Endodermal cell (in vitro differentiated cells): ENCODE measurements around the gene EFNA5. TPM values are rescaled to one million over a fixed set of nuclear protein-coding genes. Genes with fewer than 3 reads are reported as not detected.

ENCODE experiments used
- DNase-seq: peaks from one replicate; pipeline ENCODE4 v3.0.0-alpha.2; 2017
- H3K27ac ChIP-seq: 2 replicates; pipeline ENCODE4 v1.5.1; 2013; ENCODE audit warnings: mild to moderate bottlenecking, low read depth, low read length, moderate library complexity
- H3K27me3 ChIP-seq: 2 replicates; pipeline ENCODE4 v1.6.1; 2013; ENCODE audit warnings: mild to moderate bottlenecking, low read length, moderate library complexity; ENCODE audit not compliant: insufficient read depth, control insufficient read depth, poor library complexity, severe bottlenecking
- H3K36me3 ChIP-seq: 2 replicates; pipeline ENCODE4 v1.7.0; 2013; ENCODE audit warnings: mild to moderate bottlenecking, low read length, moderate library complexity; ENCODE audit not compliant: control insufficient read depth, insufficient read depth
- H3K4me1 ChIP-seq: one replicate; pipeline ENCODE4 v1.7.0; 2013; ENCODE audit warnings: low read length; ENCODE audit not compliant: control insufficient read depth, insufficient read depth
- H3K4me3 ChIP-seq: 2 replicates; pipeline ENCODE4 v1.5.1; 2013; ENCODE audit warnings: mild to moderate bottlenecking, low read length, moderate library complexity
- H3K9ac ChIP-seq: 2 replicates; pipeline ENCODE4 v1.6.1; 2013; ENCODE audit warnings: mild to moderate bottlenecking, low read length, moderate library complexity; ENCODE audit not compliant: poor library complexity, severe bottlenecking; ENCODE audit errors: extremely low read depth
- H3K9me3 ChIP-seq: 2 replicates; pipeline ENCODE4 v1.6.1; 2013; ENCODE audit warnings: mild to moderate bottlenecking, low read length, moderate library complexity; ENCODE audit not compliant: control insufficient read depth
- H3K27ac Mint-ChIP-seq: 2 replicates; pipeline ENCODE4 v1.8.0; 2020; ENCODE audit warnings: mixed read lengths
- H3K27me3 Mint-ChIP-seq: 2 replicates; pipeline ENCODE4 v1.8.0; 2021; ENCODE audit warnings: mild to moderate bottlenecking, mixed read lengths; ENCODE audit not compliant: insufficient read depth
- H3K36me3 Mint-ChIP-seq: 2 replicates; pipeline ENCODE4 v1.8.0; 2020; ENCODE audit warnings: low read depth, mixed read lengths
- H3K4me1 Mint-ChIP-seq: 2 replicates; pipeline ENCODE4 v1.8.0; 2020; ENCODE audit warnings: mixed read lengths
- H3K4me3 Mint-ChIP-seq: 2 replicates; pipeline ENCODE4 v1.8.0; 2020; ENCODE audit warnings: mild to moderate bottlenecking, moderate library complexity, mixed read lengths
- H3K9me3 Mint-ChIP-seq: 2 replicates; pipeline ENCODE4 v1.8.0; 2020; ENCODE audit warnings: mild to moderate bottlenecking, mixed read lengths
- WGBS, 2 experiments: methylation state at CpG; one replicate each; pipeline versions ENCODE4 v1.1.5 to v1.1.7; 2013; ENCODE audit warnings: missing lambda C conversion rate in 2 of 2, mixed read lengths in 1 of 2; ENCODE audit not compliant: insufficient coverage in 1 of 2, insufficient read length in 1 of 2; 5-methylcytosine and 5-hydroxymethylcytosine counted together
- total RNA-seq, 2 donors: library from RNA; stranded (reverse); fragmentation: NEBNext Ultra II Directional in 1 of 2; extraction: Animal tissue kit (Norgen Biotek cat#: 25700) in 1 of 2; gene quantifications; 2 replicates in 1 of 2; 3 replicates in 1 of 2; pipeline ENCODE4 v1.2.1, GENCODE V29; 2021
- TF ChIP-seq, protein P1 (sequence below): fragments of 200-600 bp; sonication (generic); conservative IDR thresholded peaks from 2 replicates; pipeline ENCODE4 v1.5.0; 2021; ENCODE audit warnings: antibody characterized with exemption, mild to moderate bottlenecking

EFNA5 gene
- total RNA-seq, 2 donors from 2014 or later, result 53.3 to 63.1 TPM

DNA sequence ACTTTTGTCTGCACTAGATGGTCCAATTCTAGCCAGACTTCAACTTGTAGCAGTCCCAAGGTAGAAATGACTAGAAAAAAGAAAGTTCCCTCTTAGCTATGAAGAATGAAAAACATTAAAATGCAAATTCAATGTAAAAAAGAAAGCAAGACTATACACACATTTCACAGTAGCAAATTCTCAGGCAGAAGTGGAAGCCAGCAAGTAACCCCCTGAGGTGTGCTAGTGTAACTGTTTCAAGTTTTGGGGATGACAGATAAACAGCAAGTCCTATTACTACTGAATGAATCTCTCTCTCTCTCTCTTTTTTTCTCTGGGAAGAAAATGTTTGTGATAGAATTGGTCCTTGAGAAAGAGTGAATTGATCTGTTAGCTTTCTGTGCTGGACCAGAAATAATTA is 185.6 kb downstream of the EFNA5 start:
- Histone ChIP-seq H3K4me1 (peaks cover 3% of the 10 kb centered on the region), H3K9ac (no peak overlapping the region), H3K9me3 (no peaks in the 10 kb centered on the region), H3K36me3 (no peaks in the 10 kb centered on the region), H3K27me3 (no peaks in the 10 kb centered on the region), H3K27ac (no peak overlapping the region), H3K4me3 (no peak overlapping the region)
- Mint-ChIP-seq H3K9me3 (no peaks in the 10 kb centered on the region), H3K4me3 (no peak overlapping the region), H3K36me3 (peaks cover 8% of the 10 kb centered on the region), H3K27me3 (no peaks in the 10 kb centered on the region), H3K27ac (no peak overlapping the region), H3K4me1 (peaks cover 35% of the 10 kb centered on the region)
- TF ChIP-seq, protein P1, sequence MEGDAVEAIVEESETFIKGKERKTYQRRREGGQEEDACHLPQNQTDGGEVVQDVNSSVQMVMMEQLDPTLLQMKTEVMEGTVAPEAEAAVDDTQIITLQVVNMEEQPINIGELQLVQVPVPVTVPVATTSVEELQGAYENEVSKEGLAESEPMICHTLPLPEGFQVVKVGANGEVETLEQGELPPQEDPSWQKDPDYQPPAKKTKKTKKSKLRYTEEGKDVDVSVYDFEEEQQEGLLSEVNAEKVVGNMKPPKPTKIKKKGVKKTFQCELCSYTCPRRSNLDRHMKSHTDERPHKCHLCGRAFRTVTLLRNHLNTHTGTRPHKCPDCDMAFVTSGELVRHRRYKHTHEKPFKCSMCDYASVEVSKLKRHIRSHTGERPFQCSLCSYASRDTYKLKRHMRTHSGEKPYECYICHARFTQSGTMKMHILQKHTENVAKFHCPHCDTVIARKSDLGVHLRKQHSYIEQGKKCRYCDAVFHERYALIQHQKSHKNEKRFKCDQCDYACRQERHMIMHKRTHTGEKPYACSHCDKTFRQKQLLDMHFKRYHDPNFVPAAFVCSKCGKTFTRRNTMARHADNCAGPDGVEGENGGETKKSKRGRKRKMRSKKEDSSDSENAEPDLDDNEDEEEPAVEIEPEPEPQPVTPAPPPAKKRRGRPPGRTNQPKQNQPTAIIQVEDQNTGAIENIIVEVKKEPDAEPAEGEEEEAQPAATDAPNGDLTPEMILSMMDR, result no peak
- DNase-seq, result no peak

DNA sequence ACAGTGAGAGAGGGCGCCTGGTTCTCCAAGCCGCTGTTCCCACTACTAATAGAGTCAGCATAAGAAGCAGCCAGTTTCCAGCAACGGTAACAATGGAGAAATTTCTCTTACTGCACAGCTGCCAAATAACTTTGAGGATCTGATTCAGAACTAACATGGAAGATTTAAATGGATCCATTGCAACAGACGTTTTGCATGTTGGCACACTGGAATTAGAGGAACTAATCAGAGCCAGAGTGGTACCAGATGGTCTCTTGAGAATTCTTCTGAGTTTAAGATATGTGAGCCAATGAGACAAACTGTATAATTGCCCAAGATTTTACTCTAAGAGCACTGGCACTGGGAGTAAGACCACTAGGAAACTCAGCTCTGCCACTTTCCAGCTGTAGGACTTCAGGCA is 186.5 kb downstream of the EFNA5 start:
- peaks cover 8% of the 10 kb centered on the region for H3K36me3 Mint-ChIP-seq
- H3K27ac Mint-ChIP-seq, result no peak overlapping the region
- peaks cover 42% of the 10 kb centered on the region for H3K4me1 Mint-ChIP-seq
- Histone ChIP-seq H3K4me1 (peaks cover 3% of the 10 kb centered on the region), H3K4me3 (no peak overlapping the region), H3K36me3 (no peaks in the 10 kb centered on the region), H3K9me3 (no peaks in the 10 kb centered on the region), H3K27ac (no peak overlapping the region), H3K9ac (no peak overlapping the region), H3K27me3 (no peaks in the 10 kb centered on the region)
- H3K4me3 Mint-ChIP-seq, result no peak overlapping the region
- no peaks in the 10 kb centered on the region for H3K27me3 Mint-ChIP-seq
- TF ChIP-seq, protein P1, result no peak
- no peak for DNase-seq
- 93 to 100% methylated on average over 4 of the region's 4 CpGs for WGBS, 2 experiments
- H3K9me3 Mint-ChIP-seq, result no peaks in the 10 kb centered on the region

DNA sequence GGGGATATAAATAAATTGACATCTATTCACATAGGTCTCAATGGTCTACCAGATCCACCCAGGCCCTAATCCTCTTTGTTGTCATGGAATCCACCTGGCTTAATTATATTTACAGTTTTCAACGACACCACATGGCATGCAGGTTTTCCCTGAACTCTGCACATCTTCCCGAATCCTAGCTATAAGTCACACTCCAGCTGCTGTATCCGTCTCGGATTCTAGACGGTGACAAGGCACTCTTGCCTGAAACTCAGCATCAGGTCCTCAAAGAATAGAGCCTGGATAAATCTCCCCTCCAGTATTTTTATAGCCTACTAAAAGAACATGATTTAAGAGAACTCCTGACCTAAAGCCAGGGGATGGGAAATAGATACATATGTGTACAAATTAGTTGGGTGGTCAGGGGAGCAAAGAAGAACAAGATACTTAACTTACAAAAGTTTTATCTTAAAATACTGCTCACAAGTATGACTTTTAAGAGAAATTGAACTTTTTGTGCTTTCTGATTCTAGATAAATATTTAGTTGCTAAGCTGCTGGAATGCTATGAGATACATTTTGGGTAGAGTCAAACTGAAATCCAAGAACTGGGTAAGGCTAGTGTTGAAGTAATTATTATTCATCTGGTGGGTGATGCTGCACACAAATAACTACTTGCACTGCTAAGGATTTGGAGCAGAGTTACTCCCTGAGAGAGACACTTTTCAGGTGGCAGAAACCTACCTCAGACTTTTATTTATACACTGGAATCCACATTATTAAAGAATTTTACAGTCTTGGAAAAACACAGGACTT is 187.3 kb downstream of the EFNA5 start:
- Mint-ChIP-seq H3K4me1 (peaks cover 45% of the 10 kb centered on the region), H3K27ac (no peak overlapping the region), H3K36me3 (peaks cover 8% of the 10 kb centered on the region), H3K27me3 (no peaks in the 10 kb centered on the region), H3K9me3 (no peaks in the 10 kb centered on the region), H3K4me3 (no peak overlapping the region)
- no peaks in the 10 kb centered on the region for H3K27me3 ChIP-seq
- peaks cover 7% of the 10 kb centered on the region for H3K4me1 ChIP-seq
- 82 to 87% methylated on average over 4 to 5 of the region's 5 CpGs for WGBS, 2 experiments
- peak overlapping the region; percentile 19 for H3K9ac ChIP-seq
- no peaks in the 10 kb centered on the region for H3K9me3 ChIP-seq
- H3K36me3 ChIP-seq, result no peaks in the 10 kb centered on the region
- no peak for DNase-seq
- TF ChIP-seq, protein P1, result no peak
- no peak overlapping the region for H3K4me3 ChIP-seq
- no peak overlapping the region for H3K27ac ChIP-seq
